Measurements from ENCODE around the gene CD8A.
A peak's percentile ranks its signal among the peaks of the same experiment; 100 is the strongest.

CD8A gene

DNA sequence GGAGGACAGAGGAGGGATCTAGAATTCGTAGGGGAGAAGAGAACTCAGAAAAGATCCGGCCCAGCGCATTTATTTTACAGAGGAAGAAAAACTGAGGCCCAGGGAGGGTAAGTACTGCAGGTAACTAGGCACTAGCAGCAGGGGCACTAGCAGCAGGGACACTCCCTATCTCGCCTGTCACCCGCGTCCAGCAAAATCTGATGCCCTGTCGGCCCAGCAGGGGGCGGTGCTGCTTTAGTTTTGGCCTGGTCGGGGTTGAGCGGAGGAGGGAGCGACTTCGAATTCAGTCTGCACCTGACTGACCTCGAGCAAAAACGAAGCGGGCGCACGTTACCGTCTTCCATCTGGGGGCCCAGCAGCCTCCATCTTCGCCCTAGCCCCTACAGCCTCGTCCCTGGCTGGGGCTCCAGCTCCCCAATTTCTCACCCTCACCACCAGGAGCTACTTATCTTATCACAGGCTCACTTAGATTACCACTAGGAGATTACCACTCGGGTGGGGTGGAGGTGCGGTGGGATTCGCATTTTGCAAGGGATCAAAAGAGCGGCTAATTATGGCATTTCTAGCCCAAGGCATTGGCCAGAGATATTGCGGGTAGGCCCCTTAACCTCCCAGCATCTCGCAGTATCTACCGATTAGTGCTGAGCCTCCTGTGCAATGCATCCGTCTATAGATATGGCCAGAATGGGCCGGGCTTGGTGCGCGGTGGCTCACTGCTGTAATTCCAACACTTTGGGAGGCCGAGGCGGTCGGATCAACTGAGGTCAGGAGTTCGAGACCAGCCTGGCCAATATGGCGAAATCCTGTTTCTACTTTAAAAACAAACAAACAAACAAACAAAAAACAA is 17.8 kb upstream of the CD8A start:
- peak; percentile 45 for DNase-seq (ENCODE audit: low read depth, low spot score)

DNA sequence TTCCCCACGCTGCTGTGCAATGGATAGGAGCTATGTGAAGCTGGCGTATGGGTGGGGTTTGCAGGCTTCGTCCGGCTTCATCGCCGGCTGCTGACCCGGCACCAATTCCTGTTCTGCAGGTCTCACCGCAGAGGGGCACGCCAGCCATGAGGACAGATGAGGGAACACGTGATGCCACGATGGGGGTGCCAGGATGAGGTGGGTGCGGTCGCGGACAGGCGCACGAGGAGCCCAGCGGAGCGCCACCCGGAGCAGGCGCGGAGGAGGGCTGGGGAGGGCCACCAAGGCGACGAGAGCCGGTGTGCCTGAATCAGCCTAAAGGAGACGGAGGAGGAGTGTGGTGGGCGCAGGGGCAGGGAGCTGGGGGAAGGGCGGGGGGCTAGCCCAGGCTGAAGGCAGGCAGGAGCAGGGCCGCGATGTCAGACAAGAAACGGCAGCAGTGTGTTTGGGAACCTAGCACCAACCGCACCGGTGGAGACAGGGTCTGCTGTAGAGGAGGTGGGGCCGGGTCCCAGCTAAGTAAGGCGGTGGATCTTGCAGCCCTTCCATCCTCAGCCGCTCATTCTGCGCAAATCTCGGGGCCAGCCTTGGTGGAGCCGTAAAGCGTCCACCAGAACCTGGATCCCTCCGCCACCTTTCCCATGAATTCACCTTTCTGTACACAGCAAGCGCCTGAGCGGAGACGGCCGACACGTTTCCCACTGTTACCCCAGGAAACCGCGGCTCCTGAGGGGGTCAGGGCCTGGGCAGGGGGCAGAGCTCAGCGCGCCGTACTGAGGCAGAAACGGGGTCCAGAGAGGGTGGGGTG is 17.0 kb upstream of the CD8A start:
- DNase-seq (ENCODE audit: low read depth, low spot score) = no peak

DNA sequence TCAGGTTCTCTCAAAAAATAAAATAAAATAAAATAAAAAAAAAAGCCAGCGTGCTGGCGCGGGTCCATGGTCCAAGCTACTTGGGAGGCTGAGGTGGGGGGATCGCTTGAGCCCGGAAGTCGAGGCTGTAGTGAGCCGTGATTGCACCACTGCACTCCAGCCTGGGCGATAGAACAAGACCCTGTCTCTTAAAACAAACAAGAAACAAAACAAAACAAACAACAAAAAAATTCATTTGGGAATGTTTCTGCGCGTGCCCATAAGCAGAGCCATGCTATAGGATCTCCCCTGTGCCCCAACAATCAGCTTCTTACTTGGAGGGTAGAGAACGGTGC is 16.4 kb upstream of the CD8A start:
- DNase-seq (ENCODE audit: low read depth, low spot score) = no peak

DNA sequence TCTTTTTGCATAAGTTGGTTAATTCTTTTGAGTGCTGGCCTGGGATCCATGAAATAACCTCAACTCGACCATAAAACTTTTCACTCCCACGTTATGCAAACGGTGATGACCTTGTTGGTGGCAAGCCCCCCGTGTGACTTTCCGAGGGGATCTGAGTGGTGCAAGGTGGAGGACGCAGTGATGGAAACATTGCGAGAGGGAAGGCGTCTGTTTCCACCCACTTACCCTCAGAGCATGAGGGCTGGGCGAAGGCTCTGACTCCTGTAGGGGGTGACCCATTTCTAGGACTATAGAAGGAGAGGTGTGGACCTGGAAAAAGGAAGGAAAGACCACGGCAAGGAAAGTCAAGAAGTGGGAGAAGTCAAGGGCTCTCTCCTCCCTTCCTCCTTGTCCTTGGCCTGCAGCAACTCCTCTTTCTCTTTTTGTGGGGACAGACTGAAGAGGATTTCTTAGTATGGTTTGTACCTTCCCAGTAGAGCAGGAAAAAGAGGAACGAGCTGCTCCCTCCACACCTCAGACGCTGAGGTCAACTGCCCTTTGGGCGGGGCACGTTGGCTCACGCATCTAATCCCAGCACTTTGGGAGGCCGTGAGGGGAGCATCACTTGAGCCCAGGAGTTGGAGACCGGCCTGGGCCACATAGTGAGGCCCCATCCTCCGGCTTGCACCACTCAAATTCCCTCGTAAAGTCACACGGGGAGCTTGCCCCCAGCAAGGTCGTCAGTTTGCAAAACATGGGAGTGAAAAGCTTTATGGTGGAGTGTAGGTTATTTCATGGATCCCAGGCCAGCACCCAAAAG is 15.5 kb upstream of the CD8A start:
- no peak for DNase-seq (ENCODE audit: low read depth, low spot score)

DNA sequence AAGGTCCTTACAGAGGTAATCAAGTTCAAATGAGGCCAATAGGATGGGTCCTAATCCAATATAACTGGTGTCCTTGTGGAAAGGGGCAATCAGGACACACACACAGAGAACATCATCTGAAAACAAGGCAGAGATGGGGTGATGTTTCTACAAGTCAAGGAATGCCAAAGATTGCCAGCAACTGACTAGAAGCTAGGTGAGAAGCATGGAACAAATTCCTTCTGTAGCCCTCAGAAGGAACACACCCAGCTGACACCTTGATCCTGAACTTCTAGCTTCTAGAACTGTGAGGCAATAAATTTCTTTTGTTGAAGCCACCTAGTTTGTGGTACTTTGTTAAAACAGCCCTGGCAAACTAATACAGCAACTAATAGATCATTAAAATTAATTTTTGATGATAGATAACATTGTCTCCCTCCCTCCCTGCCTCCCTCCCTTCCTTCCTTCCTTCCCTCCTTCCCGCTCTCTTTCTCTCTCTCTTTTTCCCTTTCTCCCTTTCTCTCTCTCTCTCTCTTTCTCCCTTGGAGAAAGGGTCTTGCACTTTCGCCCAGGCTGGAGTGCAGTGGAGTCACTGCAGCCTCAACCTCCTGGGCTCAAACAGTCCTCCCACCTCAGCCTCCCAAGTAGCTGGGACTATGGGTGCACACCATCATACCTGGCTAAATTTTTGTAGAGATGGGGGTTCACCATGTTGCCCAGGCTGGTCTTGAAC is 10.3 kb upstream of the CD8A start:
- no peak for DNase-seq (ENCODE audit: low read depth, low spot score)

DNA sequence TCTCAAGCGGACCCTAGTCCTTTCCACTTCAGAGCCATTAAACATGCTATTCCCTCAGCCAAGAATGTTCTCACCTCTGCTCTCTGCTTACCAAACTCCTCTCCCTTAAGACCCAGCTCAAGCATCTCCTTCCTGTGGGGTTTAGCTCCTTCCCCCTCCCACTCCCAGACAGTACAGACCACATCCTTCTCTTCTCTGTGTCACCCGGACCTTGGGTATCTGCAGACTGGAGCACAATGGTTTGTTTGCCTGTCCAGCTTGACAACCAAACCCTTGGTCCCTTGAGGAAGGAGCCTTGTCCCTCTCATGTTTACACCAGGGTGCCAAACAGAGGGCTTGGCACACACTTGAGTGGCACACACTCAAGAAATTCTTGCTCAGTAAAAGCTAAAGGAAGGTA is 4.1 kb upstream of the CD8A start:
- DNase-seq (ENCODE audit: low read depth, low spot score) = no peak

DNA sequence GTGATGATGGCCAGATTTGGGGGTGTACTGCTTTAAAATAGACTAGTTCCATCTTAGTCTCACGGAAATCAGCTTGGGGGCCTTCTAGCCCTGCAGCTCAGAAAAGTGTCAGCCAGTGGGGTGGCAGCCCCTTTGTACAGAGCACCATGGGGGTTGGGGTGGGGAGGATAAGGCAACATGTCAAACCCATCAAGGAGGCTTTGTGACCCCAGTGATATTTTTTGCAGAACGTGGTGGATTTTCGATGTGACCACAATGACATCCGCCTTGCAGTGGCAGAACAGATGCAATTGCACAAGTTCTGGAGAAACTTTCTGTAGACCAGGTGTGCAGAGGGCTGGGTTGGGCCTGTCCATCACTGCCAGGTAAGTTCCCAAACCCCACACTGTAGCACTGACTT is 3.0 kb upstream of the CD8A start:
- DNase-seq (ENCODE audit: low read depth, low spot score) = no peak

DNA sequence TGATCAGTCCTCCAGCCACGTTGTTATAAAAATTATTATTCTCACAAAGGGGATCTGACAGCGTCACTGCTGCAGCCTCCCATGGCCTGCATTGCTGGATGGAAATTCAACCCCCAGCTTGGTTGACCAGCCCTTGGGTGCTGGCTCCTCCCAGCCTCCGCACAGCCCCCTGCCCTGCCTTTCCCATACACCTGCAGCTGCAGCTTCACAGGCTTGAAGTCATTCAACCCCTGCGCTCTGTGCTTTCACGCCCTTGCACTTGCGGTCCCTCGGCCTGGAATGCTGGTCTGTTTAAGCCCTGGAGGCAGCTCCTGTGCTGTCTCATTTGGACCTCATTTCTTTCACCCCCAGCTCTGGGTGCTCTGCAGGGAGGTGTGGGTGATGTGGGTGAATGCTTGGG is 860 bp upstream of the CD8A start:
- DNase-seq (ENCODE audit: low read depth, low spot score) = no peak

DNA sequence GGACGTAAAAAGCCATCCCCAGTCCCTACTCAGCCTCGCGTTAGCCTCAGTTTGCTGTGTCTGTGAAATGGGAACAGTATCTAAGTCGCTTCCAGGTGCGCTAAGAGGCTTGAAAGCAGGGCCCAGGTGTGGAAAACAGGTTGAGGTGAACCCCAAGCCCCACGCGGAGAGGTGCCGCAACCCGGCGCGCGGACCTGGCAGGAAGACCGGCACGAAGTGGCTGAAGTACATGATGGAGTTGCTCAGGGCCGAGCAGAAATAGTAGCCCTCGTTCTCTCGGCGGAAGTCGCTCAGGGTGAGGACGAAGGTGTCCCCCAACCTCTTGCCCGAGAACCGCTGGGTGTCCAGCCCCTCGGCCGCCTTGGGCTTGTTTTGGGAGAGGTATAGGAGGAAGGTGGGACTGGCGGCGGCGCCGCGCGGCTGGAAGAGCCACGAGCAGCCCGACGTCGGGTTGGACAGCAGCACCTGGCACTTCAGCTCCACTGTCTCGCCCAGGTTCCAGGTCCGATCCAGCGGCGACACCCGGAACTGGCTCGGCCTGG is 508 bp downstream of the CD8A start:
- DNase-seq (ENCODE audit: low read depth, low spot score) = no peak

DNA sequence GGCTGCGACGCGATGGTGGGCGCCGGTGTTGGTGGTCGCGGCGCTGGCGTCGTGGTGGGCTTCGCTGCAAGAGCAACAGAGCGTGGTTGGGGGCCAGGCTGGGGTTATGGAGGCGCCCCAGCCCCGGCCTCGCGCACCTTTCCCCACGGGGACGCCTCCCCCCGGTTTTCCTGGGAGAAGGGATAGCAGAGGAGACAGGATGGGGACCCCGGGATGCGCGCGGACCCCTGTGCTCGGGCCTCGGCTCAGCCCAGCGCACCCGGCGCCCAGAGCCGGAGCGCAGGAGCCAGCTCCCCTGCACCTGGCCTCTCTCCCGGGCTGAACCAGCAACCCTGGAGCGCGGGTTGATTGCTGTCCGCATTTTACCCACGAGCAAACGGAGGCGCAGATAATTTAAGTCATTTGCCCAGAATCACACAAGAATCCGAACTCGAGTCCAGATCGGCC is 1.0 kb downstream of the CD8A start:
- DNase-seq (ENCODE audit: low read depth, low spot score) = no peak

DNA sequence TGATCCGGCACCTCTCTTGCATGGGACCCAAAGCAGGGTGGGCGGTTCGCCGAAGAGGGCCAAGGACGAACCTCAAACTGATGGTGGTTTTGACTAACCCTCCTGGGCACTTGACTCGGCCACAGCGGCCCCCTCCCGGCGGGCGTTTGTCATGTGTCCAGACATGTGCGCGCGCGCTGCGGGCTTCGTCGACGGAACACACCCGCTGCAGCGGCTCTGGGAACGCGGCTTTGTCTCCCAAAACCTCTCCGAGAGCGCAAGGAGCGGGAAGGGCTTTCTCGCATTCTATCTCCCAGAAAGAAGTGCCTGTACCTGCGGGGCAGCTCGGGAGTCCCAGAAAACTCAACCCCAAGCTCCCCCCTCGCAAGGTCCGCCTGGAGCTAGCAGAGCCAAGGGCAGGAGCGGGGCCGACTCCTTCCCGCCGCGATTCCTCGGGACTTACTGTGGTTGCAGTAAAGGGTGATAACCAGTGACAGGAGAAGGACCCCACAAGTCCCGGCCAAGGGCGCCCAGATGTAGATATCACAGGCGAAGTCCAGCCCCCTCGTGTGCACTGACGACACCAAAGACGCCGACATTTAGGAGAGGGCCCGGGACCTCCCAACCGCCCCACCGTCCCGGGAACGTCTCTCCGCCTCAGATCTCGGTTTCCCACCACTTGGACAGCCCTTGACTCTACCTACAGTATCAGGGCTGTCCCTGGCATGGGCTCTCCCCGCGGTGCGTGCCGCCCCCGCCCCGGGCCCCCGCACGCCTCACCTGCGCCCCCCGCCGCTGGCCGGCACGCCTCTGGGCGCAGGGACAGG is 1.6 kb downstream of the CD8A start:
- no peak for DNase-seq (ENCODE audit: low read depth, low spot score)

DNA sequence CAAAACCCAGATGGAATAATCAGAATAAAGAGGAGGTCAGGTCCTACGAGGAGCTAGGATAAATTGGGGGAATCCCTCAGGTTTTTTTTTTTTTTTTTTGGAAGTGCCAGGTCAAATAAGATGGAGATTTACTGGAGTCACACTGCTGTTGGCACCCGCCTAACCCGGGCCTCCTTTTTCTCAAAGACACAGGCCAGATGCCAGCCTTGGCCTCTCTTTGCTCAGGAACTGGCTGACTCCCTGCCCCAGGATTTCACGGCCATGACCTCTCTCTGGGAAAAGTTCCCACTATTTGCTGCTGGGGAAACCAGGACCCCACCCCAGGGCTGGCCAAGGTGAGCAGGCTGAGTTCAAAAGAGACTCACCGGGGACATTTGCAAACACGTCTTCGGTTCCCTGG is 2.5 kb downstream of the CD8A start:
- DNase-seq (ENCODE audit: low read depth, low spot score) = no peak

DNA sequence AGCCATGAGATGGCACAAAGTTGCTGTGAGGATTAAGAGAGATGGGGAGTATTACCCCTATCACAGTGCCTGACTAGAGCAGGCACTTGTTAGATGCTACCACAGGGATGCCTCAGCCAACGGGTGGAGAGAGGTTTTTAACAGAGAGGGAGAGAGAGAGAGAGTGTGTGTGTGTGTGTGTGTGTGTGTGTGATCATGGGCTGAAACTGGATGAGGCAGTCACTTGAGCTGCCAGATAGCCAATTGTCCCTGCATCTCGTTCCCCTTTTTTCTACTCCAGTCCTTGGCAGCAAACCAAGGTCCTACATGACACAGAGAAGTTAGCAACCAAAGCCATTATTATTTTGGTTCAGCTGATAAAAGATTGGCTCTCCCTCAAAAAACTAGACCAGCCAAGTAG is 3.0 kb downstream of the CD8A start:
- DNase-seq (ENCODE audit: low read depth, low spot score) = no peak

DNA sequence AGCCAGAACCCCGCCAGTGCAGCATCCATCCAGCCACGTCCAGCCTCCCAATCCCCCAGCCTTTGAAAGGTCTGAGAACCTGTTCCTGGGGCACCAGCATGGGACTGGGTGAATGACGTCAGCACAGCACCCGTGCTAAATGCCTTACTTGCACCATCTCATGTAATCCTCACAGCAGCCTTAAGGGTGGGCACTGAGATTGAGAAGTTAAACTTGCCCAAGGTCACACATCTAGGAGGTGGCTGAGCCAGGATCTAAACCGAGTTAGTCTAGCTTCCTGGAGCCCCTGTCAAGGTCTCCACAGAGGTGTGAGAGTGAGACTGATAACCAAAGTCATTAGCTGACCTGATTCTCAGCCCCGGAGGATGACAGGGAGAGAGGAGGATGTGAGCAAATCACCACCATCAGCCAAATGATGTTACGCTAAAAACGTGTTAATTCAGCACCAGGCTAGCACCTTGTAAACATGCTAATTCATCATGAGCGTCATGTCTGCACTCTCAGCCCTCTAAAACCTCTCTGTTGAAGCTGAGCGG is 4.6 kb downstream of the CD8A start:
- DNase-seq (ENCODE audit: low read depth, low spot score) = no peak

DNA sequence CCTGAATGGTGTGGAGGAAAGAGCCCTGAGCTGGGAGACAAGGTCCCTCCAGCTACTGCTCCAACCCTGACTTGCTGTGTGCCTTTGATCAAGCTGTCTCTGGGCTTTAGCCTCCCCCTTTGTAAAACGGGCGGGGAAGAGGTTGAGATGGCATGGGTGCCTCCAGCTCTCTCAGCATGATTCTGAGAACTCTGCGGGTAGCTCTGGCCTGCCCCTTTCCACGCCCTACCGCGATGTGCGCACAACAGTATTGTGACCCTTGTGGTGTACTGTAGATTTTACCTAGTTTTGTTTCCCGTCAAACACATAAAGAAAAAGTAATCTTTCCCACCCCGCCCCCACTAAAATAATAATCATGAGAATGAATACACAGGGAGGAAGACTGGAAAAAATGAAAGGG is 5.3 kb downstream of the CD8A start:
- no peak for DNase-seq (ENCODE audit: low read depth, low spot score)

DNA sequence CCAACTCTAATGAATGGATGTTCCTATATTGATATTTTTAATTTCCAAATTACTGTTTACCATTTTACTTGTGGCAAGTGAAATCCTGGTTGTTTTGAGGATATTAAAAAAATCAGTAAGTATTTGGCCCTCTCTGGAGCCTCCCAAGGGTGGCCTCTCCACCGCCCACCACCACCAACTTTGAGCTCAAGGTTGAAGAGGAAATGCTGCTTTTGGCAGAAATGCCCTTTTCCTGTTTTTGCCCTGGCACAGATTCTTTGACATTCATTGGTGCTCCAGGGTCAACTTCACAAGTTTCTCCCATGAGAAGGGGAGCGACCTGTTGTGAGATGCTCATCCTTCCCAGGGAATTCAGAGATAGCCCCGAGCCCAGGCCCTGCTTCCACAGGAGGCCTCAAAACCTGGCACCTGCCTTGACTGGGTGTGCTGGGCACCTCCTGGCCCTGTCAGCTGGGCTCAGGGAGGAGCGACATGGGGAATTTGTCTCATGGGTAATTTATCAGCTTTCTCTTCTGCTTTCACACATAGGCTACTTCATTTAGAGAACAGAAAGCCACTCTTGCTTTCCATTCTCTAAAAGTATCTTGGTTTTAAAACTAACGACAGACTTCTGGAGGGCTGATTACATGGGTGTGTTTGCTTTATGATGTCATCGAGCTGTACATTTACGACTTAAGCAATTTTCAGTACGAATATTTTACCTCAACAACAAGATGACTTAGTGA is 6.9 kb downstream of the CD8A start:
- DNase-seq (ENCODE audit: low read depth, low spot score) = no peak

DNA sequence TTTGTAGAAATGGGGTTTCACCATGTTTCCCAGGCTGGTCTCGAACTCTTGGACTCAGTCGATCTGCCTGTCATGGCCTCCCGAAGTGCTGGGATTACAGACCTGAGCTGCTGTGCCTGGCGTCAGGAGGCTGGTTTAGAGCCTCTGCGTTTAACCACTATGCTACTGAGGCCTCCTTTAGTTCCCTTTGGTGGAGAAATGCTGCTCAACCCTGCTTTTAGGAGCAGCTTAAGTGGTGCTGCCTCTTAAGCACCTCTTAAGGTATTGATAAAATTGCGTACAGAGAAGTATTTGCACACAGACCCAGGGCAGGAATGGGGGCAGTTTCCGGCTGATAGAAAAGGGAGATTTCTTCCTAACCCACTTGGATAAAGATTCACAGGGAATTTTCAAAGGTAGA is 8.0 kb downstream of the CD8A start:
- DNase-seq (ENCODE audit: low read depth, low spot score) = no peak

DNA sequence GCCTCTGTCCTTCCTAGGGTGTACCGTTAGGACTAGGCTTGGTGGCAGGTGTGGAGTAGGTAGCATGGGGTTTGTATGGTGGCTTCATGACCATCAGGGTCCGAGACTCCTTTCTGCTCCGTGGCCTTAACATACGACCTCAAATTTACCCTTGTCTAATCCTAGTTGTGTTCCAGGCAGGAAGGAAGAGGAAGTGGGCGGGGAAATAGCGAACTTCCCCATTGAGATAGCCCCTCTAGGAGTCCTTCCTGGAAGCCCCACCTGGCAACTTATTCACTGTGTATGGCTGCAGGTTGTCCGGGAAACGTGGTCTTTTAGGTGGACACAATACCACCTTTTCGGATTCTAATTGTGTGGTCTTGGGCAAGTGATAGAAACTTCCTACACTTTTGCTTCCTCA is 9.3 kb downstream of the CD8A start:
- DNase-seq (ENCODE audit: low read depth, low spot score) = no peak

DNA sequence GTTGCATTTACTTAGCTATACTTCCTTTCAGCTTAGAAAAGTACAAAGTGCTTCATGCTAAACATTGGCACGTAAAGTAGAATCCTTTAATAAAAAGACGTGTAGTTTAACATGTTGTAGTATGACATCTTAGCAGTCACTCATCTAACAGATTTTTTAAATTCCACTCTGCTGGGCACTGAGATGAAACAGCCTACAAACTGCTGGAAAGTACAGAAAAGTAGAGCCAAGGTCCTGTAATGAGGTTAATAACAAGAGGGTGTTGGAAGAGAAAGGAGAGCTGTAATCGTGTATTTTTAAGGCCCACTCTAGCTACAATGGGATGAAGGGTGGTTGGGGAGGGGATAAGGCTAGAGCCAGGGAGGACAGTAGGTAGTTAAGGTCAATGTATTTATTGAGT is 10.7 kb downstream of the CD8A start:
- DNase-seq (ENCODE audit: low read depth, low spot score) = no peak

DNA sequence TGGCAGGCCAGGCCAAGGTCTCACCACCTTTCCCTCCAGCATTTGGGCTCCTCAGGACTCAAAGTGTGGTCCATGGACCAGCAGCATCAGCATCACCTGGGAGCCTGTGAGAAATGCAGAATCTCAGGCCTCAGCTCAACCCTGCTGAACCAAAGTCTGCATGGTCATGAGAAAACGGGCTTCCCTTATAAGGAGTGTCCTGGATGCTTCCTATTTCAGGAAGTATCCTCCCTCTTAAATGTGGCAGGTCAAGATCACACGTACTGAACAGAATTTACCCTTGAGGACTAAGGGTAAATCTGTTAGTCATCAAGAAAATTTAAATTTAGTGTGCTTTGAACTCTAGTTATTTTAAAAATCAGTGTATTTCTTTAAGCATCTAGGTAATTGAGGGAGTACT is 11.8 kb downstream of the CD8A start:
- no peak for DNase-seq (ENCODE audit: low read depth, low spot score)
